ENCODE results near the gene GARNL3. TPM values are rescaled to one million over a fixed set of nuclear protein-coding genes. Genes with fewer than 3 reads are reported as not detected.

GARNL3 gene
- total and polyA plus RNA-seq, 12 donors, result 12.2 to 43.2 (median 28.6) TPM

- Histone ChIP-seq H3K4me1 (replicated peaks in 1 of 2) (peaks cover 0 to 14% of the 10 kb centered on the region in 2 donors), H3K27ac (no peak overlapping the region), H3K36me3 (replicated peaks in 1 of 2) (no peaks in the 10 kb centered on the region), H3K4me3 (no peak overlapping the region), H3K9me3 (replicated peaks in 1 of 3) (no peaks in the 10 kb centered on the region), H3K27me3 (no peaks in the 10 kb centered on the region)
- 96 to 98% (median 96%) methylated on average over 1 of the region's 1 CpG for WGBS, 4 donors
- DNase-seq, result no peak
- intact Hi-C loops (cut with DNase I), result no loop called here
- TF ChIP-seq POLR2A (IDR thresholded peaks at IDR 0.05) (no peak), CTCF (IDR thresholded peaks at IDR 0.05) (no peak)
Measured at GRCh38 chr9:127303830-127304229, 39.3 kb downstream of the GARNL3 start.

GRCh38 chr9:127305206-127305837 is 40.7 kb downstream of the GARNL3 start:
- H3K36me3 ChIP-seq (replicated peaks in 1 of 2), result no peaks in the 10 kb centered on the region
- peaks cover 4 to 24% of the 10 kb centered on the region in 2 donors for H3K4me1 ChIP-seq (replicated peaks in 1 of 2)
- no peaks in the 10 kb centered on the region for H3K9me3 ChIP-seq (replicated peaks in 1 of 3)
- no peaks in the 10 kb centered on the region for H3K27me3 ChIP-seq
- DNase-seq, result no peak
- TF ChIP-seq POLR2A (IDR thresholded peaks at IDR 0.05) (no peak), CTCF (IDR thresholded peaks at IDR 0.05) (no peak)
- intact Hi-C loops (cut with DNase I), result no loop called here
- 90 to 97% (median 97%) methylated on average over 1 of the region's 1 CpG for WGBS, 4 donors
- H3K27ac ChIP-seq, result no peak overlapping the region
- H3K4me3 ChIP-seq, result no peak overlapping the region

- H3K9me3 ChIP-seq (replicated peaks in 1 of 3), result no peaks in the 10 kb centered on the region
- TF ChIP-seq CTCF (IDR thresholded peaks at IDR 0.05), result no peak
- TF ChIP-seq POLR2A (IDR thresholded peaks at IDR 0.05), result no peak
- intact Hi-C loops (cut with DNase I), result no loop called here
- H3K4me3 ChIP-seq, result no peak overlapping the region
- 70 to 84% (median 74%) methylated on average over 4 of the region's 4 CpGs for WGBS, 4 donors
- no peaks in the 10 kb centered on the region for H3K27me3 ChIP-seq
- no peak overlapping the region for H3K27ac ChIP-seq
- no peak for DNase-seq
- peaks cover 4 to 25% of the 10 kb centered on the region in 2 donors for H3K4me1 ChIP-seq (replicated peaks in 1 of 2)
- H3K36me3 ChIP-seq (replicated peaks in 1 of 2), result no peaks in the 10 kb centered on the region
Measured at GRCh38 chr9:127305838-127306226, 41.3 kb downstream of the GARNL3 start.

GRCh38 chr9:127307802-127308201 is 43.2 kb downstream of the GARNL3 start:
- peak in 6 of 7 donors; percentile 42 to 72 (median 54) for DNase-seq
- Histone ChIP-seq H3K27me3 (no peaks in the 10 kb centered on the region), H3K9me3 (replicated peaks in 1 of 3) (no peaks in the 10 kb centered on the region), H3K27ac (peak overlapping the region in 1 of 5 donors; percentile 60), H3K4me3 (no peak overlapping the region), H3K36me3 (replicated peaks in 1 of 2) (no peaks in the 10 kb centered on the region), H3K4me1 (replicated peaks in 1 of 2) (peaks cover 15 to 42% of the 10 kb centered on the region in 2 donors)
- intact Hi-C loops (cut with DNase I), result no loop called here
- TF ChIP-seq POLR2A (IDR thresholded peaks at IDR 0.05) (no peak), CTCF (IDR thresholded peaks at IDR 0.05) (no peak)
- 80 to 93% (median 82%) methylated on average over 2 of the region's 2 CpGs for WGBS, 4 donors
